GM12878 (cell line): Measurements from ENCODE around the gene SMARCAD1.

Experiments used
- BRCA1 ChIP-seq: IDR thresholded peaks from 2 replicates; pipeline ENCODE4 v1.6.1; 2011; ENCODE audit warnings: low read depth, low read length, improper control_type of control experiment
- CEBPB ChIP-seq, 2 experiments: fragments of 150-350 bp in 1 of 2; IDR thresholded peaks; 2 replicates each; pipeline ENCODE4 v1.6.1; 2012 to 2014; ENCODE audit warnings: low read depth in 2 of 2, low read length in 2 of 2, borderline replicate concordance in 1 of 2, inconsistent platforms in 1 of 2
- FOXM1 ChIP-seq: IDR thresholded peaks from 2 replicates; pipeline ENCODE4 v1.6.1; 2012; ENCODE audit warnings: low read depth, mild to moderate bottlenecking, inconsistent platforms, low read length, moderate library complexity
- JUND ChIP-seq: IDR thresholded peaks from 2 replicates; pipeline ENCODE4 v1.6.1; 2012; ENCODE audit warnings: low read depth, mild to moderate bottlenecking, low read length, improper control_type of control experiment, moderate library complexity
- LARP7 ChIP-seq: fragments of 450-650 bp; IDR thresholded peaks from 2 replicates; pipeline ENCODE4 v1.6.1; 2017; ENCODE audit warnings: mild to moderate bottlenecking
- POLR2A ChIP-seq: IDR thresholded peaks from 2 replicates; pipeline ENCODE4 v1.6.1; 2011; ENCODE audit warnings: low read depth, mild to moderate bottlenecking, low read length
- TARDBP ChIP-seq: IDR thresholded peaks from 2 replicates; pipeline ENCODE4 v1.6.1; 2016; ENCODE audit warnings: borderline replicate concordance
- TF ChIP-seq, protein P1 (sequence below), 3 experiments: IDR thresholded peaks in 2 of 3; conservative IDR thresholded peaks in 1 of 3; 2 replicates each; pipeline ENCODE4 v1.5.1; 2011; ENCODE audit warnings: low read depth in 3 of 3, low read length in 3 of 3, mild to moderate bottlenecking in 3 of 3, control low read depth in 2 of 3, moderate library complexity in 2 of 3, inconsistent platforms in 1 of 3, mixed read lengths in 1 of 3; ENCODE audit not compliant: control insufficient read depth in 2 of 3, insufficient read depth in 1 of 3; ENCODE audit errors: extremely low read depth in 1 of 3
- TF ChIP-seq, protein P2 (sequence below): IDR thresholded peaks from 2 replicates; pipeline ENCODE4 v1.6.1; 2012; ENCODE audit warnings: low read depth, low read length, improper control_type of control experiment
- TF ChIP-seq, protein P3 (sequence below): IDR thresholded peaks from 2 replicates; pipeline ENCODE4 v1.6.1; 2011; ENCODE audit warnings: low read depth, low read length, improper control_type of control experiment, borderline replicate concordance
- TF ChIP-seq, protein P4 (sequence below): IDR thresholded peaks from 2 replicates; pipeline ENCODE4 v1.6.1; 2011; ENCODE audit warnings: low read depth, mild to moderate bottlenecking, low read length, moderate library complexity, borderline replicate concordance; ENCODE audit errors: extremely low read depth
- TF ChIP-seq, protein P5 (sequence below): IDR thresholded peaks from 2 replicates; pipeline ENCODE4 v1.6.1; 2012; ENCODE audit warnings: low read depth, low read length, improper control_type of control experiment

DNA sequence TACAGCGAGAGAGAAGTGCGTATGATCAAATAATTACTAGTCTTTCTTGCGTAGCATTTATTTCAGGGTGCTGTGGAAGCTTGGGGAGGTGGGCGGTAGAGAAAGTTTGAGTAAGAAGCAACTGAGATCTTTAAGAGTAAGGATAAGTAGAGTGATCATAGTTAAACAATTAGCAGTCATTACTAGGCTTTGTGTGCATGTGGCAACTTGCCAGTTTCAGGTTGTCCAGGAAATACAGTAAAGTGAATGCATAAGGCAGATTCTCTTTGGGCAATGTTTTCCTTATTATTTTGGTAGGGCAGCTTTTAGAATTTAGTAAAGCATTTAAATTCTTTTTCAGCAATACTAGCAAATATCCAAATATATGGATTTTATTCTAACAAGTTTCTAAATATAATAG is 78.0 kb downstream of the SMARCAD1 start:
- TF ChIP-seq BRCA1 (no peak), CEBPB (IDR thresholded peaks at IDR 0.05; ENCODE audit: borderline replicate concordance in 1 of 2, low read depth in 2 of 2, low read length in 2 of 2) (no peak), POLR2A (no peak), FOXM1 (no peak), LARP7 (no peak), JUND (no peak), TARDBP (no peak)
- TF ChIP-seq, protein P1, sequence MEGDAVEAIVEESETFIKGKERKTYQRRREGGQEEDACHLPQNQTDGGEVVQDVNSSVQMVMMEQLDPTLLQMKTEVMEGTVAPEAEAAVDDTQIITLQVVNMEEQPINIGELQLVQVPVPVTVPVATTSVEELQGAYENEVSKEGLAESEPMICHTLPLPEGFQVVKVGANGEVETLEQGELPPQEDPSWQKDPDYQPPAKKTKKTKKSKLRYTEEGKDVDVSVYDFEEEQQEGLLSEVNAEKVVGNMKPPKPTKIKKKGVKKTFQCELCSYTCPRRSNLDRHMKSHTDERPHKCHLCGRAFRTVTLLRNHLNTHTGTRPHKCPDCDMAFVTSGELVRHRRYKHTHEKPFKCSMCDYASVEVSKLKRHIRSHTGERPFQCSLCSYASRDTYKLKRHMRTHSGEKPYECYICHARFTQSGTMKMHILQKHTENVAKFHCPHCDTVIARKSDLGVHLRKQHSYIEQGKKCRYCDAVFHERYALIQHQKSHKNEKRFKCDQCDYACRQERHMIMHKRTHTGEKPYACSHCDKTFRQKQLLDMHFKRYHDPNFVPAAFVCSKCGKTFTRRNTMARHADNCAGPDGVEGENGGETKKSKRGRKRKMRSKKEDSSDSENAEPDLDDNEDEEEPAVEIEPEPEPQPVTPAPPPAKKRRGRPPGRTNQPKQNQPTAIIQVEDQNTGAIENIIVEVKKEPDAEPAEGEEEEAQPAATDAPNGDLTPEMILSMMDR (IDR thresholded peaks at IDR 0.05 in 2 of 3, conservative IDR thresholded peaks at IDR 0.05 in 1 of 3; ENCODE audit: control insufficient read depth in 2 of 3, extremely low read depth in 1 of 3, insufficient read depth in 1 of 3, low read depth in 3 of 3, low read length in 3 of 3) = no peak
- TF ChIP-seq, protein P2, sequence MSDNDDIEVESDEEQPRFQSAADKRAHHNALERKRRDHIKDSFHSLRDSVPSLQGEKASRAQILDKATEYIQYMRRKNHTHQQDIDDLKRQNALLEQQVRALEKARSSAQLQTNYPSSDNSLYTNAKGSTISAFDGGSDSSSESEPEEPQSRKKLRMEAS = no peak
- TF ChIP-seq, protein P3, sequence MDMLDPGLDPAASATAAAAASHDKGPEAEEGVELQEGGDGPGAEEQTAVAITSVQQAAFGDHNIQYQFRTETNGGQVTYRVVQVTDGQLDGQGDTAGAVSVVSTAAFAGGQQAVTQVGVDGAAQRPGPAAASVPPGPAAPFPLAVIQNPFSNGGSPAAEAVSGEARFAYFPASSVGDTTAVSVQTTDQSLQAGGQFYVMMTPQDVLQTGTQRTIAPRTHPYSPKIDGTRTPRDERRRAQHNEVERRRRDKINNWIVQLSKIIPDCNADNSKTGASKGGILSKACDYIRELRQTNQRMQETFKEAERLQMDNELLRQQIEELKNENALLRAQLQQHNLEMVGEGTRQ = no peak
- TF ChIP-seq, protein P4, sequence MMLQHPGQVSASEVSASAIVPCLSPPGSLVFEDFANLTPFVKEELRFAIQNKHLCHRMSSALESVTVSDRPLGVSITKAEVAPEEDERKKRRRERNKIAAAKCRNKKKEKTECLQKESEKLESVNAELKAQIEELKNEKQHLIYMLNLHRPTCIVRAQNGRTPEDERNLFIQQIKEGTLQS = no peak
- TF ChIP-seq, protein P5, sequence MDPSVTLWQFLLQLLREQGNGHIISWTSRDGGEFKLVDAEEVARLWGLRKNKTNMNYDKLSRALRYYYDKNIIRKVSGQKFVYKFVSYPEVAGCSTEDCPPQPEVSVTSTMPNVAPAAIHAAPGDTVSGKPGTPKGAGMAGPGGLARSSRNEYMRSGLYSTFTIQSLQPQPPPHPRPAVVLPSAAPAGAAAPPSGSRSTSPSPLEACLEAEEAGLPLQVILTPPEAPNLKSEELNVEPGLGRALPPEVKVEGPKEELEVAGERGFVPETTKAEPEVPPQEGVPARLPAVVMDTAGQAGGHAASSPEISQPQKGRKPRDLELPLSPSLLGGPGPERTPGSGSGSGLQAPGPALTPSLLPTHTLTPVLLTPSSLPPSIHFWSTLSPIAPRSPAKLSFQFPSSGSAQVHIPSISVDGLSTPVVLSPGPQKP = no peak
